H9 (cell line): Measurements from ENCODE around the gene MAML3. TPM values are rescaled to one million over a fixed set of nuclear protein-coding genes. Genes with fewer than 3 reads are reported as not detected.

Source experiments
- DNase-seq: peaks from one replicate; pipeline ENCODE4 v3.0.0-alpha.2; 2017
- H2AFZ ChIP-seq: one replicate; pipeline ENCODE4 v1.6.1; 2013; ENCODE audit warnings: mild to moderate bottlenecking, low read length, control low read depth, moderate library complexity
- H2AK5ac ChIP-seq: 2 replicates; pipeline ENCODE4 v1.6.1; 2013; ENCODE audit warnings: low read length, control low read depth, mixed read lengths; ENCODE audit not compliant: insufficient read length
- H2BK120ac ChIP-seq: one replicate; pipeline ENCODE4 v1.6.1; 2013; ENCODE audit warnings: low read depth, mild to moderate bottlenecking, low read length, control low read depth, inconsistent platforms; ENCODE audit not compliant: poor library complexity, severe bottlenecking
- H2BK12ac ChIP-seq: 2 replicates; pipeline ENCODE4 v1.6.1; 2013; ENCODE audit warnings: low read length, control low read depth, mixed read lengths, low read depth; ENCODE audit not compliant: insufficient read length
- H2BK15ac ChIP-seq: 2 replicates; pipeline ENCODE4 v1.6.1; 2013; ENCODE audit warnings: low read depth, low read length, control low read depth
- H2BK20ac ChIP-seq: one replicate; pipeline ENCODE4 v1.6.1; 2013; ENCODE audit warnings: low read depth, mild to moderate bottlenecking, low read length, control low read depth, inconsistent platforms; ENCODE audit not compliant: poor library complexity, severe bottlenecking
- H2BK5ac ChIP-seq: 2 replicates; pipeline ENCODE4 v1.6.1; 2013; ENCODE audit warnings: low read length, control low read depth, mixed read lengths; ENCODE audit not compliant: insufficient read length
- H3K14ac ChIP-seq: 2 replicates; pipeline ENCODE4 v1.6.1; 2013; ENCODE audit warnings: low read length, control low read depth; ENCODE audit not compliant: insufficient read depth
- H3K18ac ChIP-seq: 2 replicates; pipeline ENCODE4 v1.6.1; 2013; ENCODE audit warnings: low read depth, mild to moderate bottlenecking, mixed read lengths, low read length, control low read depth; ENCODE audit not compliant: insufficient read length
- H3K23ac ChIP-seq: 2 replicates; pipeline ENCODE4 v1.6.1; 2013; ENCODE audit warnings: low read length, control low read depth, mixed read lengths, low read depth; ENCODE audit not compliant: insufficient read length
- H3K23me2 ChIP-seq: 2 replicates; pipeline ENCODE4 v1.6.1; 2013; ENCODE audit warnings: low read depth, mild to moderate bottlenecking, mixed read lengths, low read length, control low read depth; ENCODE audit not compliant: insufficient read length, poor library complexity, severe bottlenecking
- H3K27ac ChIP-seq: 2 replicates; pipeline ENCODE4 v1.5.1; 2013; ENCODE audit warnings: low read length, control low read depth, mixed read lengths, low read depth; ENCODE audit not compliant: insufficient read length
- H3K27me3 ChIP-seq: 2 replicates; pipeline ENCODE4 v1.6.1; 2013; ENCODE audit warnings: low read length, control low read depth, inconsistent platforms; ENCODE audit not compliant: insufficient read depth
- H3K4ac ChIP-seq: 2 replicates; pipeline ENCODE4 v1.6.1; 2013; ENCODE audit warnings: low read depth, mild to moderate bottlenecking, control low read depth, inconsistent platforms, low read length, moderate library complexity
- H3K4me1 ChIP-seq: 2 replicates; pipeline ENCODE4 v1.6.1; 2013; ENCODE audit warnings: low read length, control low read depth, inconsistent platforms; ENCODE audit not compliant: insufficient read depth
- H3K4me2 ChIP-seq: 2 replicates; pipeline ENCODE4 v1.6.1; 2013; ENCODE audit warnings: low read length, control low read depth, mixed read lengths; ENCODE audit not compliant: insufficient read length, insufficient read depth
- H3K56ac ChIP-seq: 2 replicates; pipeline ENCODE4 v1.6.1; 2013; ENCODE audit warnings: low read depth, mild to moderate bottlenecking, mixed read lengths, low read length, control low read depth; ENCODE audit not compliant: insufficient read length
- H3K79me1 ChIP-seq: 2 replicates; pipeline ENCODE4 v1.6.1; 2013; ENCODE audit warnings: low read depth, mild to moderate bottlenecking, moderate library complexity, low read length, control low read depth, inconsistent platforms; ENCODE audit not compliant: insufficient read depth, poor library complexity, severe bottlenecking
- H3K79me2 ChIP-seq: 2 replicates; pipeline ENCODE4 v1.6.1; 2013; ENCODE audit warnings: low read length, control low read depth, inconsistent platforms; ENCODE audit not compliant: insufficient read depth
- H3K9ac ChIP-seq: 2 replicates; pipeline ENCODE4 v1.6.1; 2013; ENCODE audit warnings: low read length, control low read depth, mixed read lengths; ENCODE audit not compliant: insufficient read length; ENCODE audit errors: extremely low read depth
- H3K9me3 ChIP-seq: one replicate; pipeline ENCODE4 v1.6.1; 2013; ENCODE audit warnings: low read depth, low read length, inconsistent platforms; ENCODE audit not compliant: control insufficient read depth
- H3T11ph ChIP-seq: one replicate; pipeline ENCODE4 v1.6.1; 2013; ENCODE audit warnings: mild to moderate bottlenecking, low read length, control low read depth, inconsistent platforms
- H4K20me1 ChIP-seq: one replicate; pipeline ENCODE4 v1.6.1; 2013; ENCODE audit not compliant: control insufficient read depth, insufficient read length, insufficient read depth
- H4K5ac ChIP-seq: 2 replicates; pipeline ENCODE4 v1.6.1; 2013; ENCODE audit warnings: low read depth, mild to moderate bottlenecking, mixed read lengths, low read length, control low read depth; ENCODE audit not compliant: insufficient read length
- H4K8ac ChIP-seq: replicated peaks from 2 replicates; pipeline ENCODE4 v1.6.1; 2013; ENCODE audit warnings: low read length, control low read depth, mixed read lengths, low read depth; ENCODE audit not compliant: insufficient read length
- H4K91ac ChIP-seq: 2 replicates; pipeline ENCODE4 v1.6.1; 2013; ENCODE audit warnings: low read depth, mild to moderate bottlenecking, moderate library complexity, mixed read lengths, low read length, control low read depth; ENCODE audit not compliant: insufficient read length
- H3K27ac Mint-ChIP-seq, 3 experiments: 2 replicates in 2 of 3; 3 replicates in 1 of 3; pipeline ENCODE4 v1.8.0; 2020 to 2021; ENCODE audit warnings: mixed read lengths in 3 of 3, mild to moderate bottlenecking in 1 of 3, moderate library complexity in 1 of 3
- H3K27me3 Mint-ChIP-seq: 2 replicates; pipeline ENCODE4 v1.8.0; 2021; ENCODE audit warnings: low read depth, mild to moderate bottlenecking, moderate library complexity, mixed read lengths
- H3K36me3 Mint-ChIP-seq, 3 experiments: 2 replicates in 2 of 3; 3 replicates in 1 of 3; pipeline ENCODE4 v1.8.0; 2020 to 2021; ENCODE audit warnings: low read depth in 3 of 3, mixed read lengths in 3 of 3; ENCODE audit not compliant: insufficient read depth in 1 of 3
- H3K4me1 Mint-ChIP-seq, 2 experiments: 2 replicates each; pipeline ENCODE4 v1.8.0; 2020; ENCODE audit warnings: mixed read lengths in 2 of 2
- H3K4me3 Mint-ChIP-seq, 2 experiments: 2 replicates in 1 of 2; 3 replicates in 1 of 2; pipeline ENCODE4 v1.8.0; 2020 to 2021; ENCODE audit warnings: mild to moderate bottlenecking in 2 of 2, mixed read lengths in 2 of 2, moderate library complexity in 1 of 2
- H3K9me3 Mint-ChIP-seq, 2 experiments: 2 replicates in 1 of 2; 3 replicates in 1 of 2; pipeline ENCODE4 v1.8.0; 2020; ENCODE audit warnings: mild to moderate bottlenecking in 2 of 2, mixed read lengths in 2 of 2, moderate library complexity in 1 of 2
- WGBS: extraction: QIAGEN DNeasy Blood & Tissue Kit; methylation state at CpG from one replicate; pipeline ENCODE4 v1.1.7; 2013; ENCODE audit warnings: missing lambda C conversion rate, low lambda C conversion rate, mixed read lengths; ENCODE audit not compliant: insufficient read length; ENCODE audit errors: extremely low coverage; 5-methylcytosine and 5-hydroxymethylcytosine counted together
- total RNA-seq: library from RNA; stranded (reverse); gene quantifications from 2 replicates; pipeline ENCODE4 v1.2.1, GENCODE V29; 2021
- TF ChIP-seq, protein P1 (sequence below): fragments of 200-600 bp; sonication (generic); conservative IDR thresholded peaks from 3 replicates; pipeline ENCODE4 v1.8.0; 2021; ENCODE audit warnings: antibody characterized with exemption, mild to moderate bottlenecking

Gene MAML3
- total RNA-seq, 1 experiment from 2014 or later, result 3.9 TPM

DNA sequence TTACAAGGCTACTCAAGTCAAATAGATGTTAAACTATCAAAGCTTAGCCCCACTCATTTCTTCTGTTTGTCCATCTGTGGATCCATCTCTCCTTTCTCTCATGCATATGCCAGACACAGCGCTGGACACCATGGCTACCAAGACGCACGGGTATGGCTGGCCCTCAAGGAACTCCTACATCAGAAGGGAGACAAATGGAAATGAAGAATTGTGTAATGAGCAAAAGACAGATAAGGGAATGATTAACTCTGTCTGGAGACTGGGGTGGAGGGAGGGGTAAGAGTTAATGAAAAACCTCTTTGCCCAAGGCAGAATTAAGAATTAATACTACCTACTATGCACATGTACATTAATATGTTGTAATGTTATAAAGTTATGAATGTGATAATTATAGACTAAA is 400.3 kb downstream of the MAML3 start:
- no peak for DNase-seq
- H3K4me3 Mint-ChIP-seq, result no peak overlapping the region
- Histone ChIP-seq H4K20me1 (no peaks in the 10 kb centered on the region), H2BK20ac (no peak overlapping the region), H3K79me1 (no peaks in the 10 kb centered on the region), H2AFZ (no peak overlapping the region), H3K9ac (no peak overlapping the region), H3K4ac (no peak overlapping the region), H2BK15ac (no peak overlapping the region), H3K14ac (no peak overlapping the region), H3K27me3 (no peaks in the 10 kb centered on the region), H3T11ph (no peak overlapping the region), H3K4me2 (no peak overlapping the region), H4K91ac (no peak overlapping the region), H3K23me2 (no peaks in the 10 kb centered on the region), H2BK12ac (no peak overlapping the region), H3K4me1 (no peaks in the 10 kb centered on the region), H2BK120ac (no peak overlapping the region), H4K8ac (no peak overlapping the region), H2AK5ac (no peak overlapping the region), H2BK5ac (no peak overlapping the region), H3K79me2 (no peaks in the 10 kb centered on the region), H3K18ac (no peak overlapping the region), H3K56ac (no peak overlapping the region), H3K27ac (no peak overlapping the region), H3K9me3 (no peaks in the 10 kb centered on the region), H4K5ac (no peak overlapping the region), H3K23ac (no peak overlapping the region)
- no peaks in the 10 kb centered on the region for H3K9me3 Mint-ChIP-seq
- H3K36me3 Mint-ChIP-seq, result no peaks in the 10 kb centered on the region
- TF ChIP-seq, protein P1, sequence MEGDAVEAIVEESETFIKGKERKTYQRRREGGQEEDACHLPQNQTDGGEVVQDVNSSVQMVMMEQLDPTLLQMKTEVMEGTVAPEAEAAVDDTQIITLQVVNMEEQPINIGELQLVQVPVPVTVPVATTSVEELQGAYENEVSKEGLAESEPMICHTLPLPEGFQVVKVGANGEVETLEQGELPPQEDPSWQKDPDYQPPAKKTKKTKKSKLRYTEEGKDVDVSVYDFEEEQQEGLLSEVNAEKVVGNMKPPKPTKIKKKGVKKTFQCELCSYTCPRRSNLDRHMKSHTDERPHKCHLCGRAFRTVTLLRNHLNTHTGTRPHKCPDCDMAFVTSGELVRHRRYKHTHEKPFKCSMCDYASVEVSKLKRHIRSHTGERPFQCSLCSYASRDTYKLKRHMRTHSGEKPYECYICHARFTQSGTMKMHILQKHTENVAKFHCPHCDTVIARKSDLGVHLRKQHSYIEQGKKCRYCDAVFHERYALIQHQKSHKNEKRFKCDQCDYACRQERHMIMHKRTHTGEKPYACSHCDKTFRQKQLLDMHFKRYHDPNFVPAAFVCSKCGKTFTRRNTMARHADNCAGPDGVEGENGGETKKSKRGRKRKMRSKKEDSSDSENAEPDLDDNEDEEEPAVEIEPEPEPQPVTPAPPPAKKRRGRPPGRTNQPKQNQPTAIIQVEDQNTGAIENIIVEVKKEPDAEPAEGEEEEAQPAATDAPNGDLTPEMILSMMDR, result no peak
- H3K4me1 Mint-ChIP-seq, result peaks cover 3% of the 10 kb centered on the region in 2 experiments; a peak in 2 of 4 replicates
- H3K27me3 Mint-ChIP-seq, result peaks cover 3% of the 10 kb centered on the region
- H3K27ac Mint-ChIP-seq, result no peak overlapping the region
- no CpG with 5 or more reads among the region's 3 CpGs for WGBS
